IMR-90 (cell line): ENCODE measurements around the gene CENPM. TPM values are rescaled to one million over a fixed set of nuclear protein-coding genes. Genes with fewer than 3 reads are reported as not detected.

Experiments
- ATAC-seq: fragments of 200-7000 bp; cut with Tn5 transposase; 2 replicates; pipeline ENCODE4 v1.9.1; 2020; ENCODE audit warnings: low read depth, mild to moderate bottlenecking, moderate library complexity
- BruUV-seq: library from RNA; stranded (reverse); fragments of 400-500 nt; replicated peaks from 2 replicates; lab custom pipeline; 2021; lab: Mats Ljungman, UMichigan
- CTCF ChIA-PET: fragments of 300-600 bp; formaldehyde crosslinking; extraction: SDS; loops from one replicate; lab custom pipeline; 2021; ENCODE audit warnings: antibody characterized with exemption; lab: Yijun Ruan, JAX
- POLR2A ChIA-PET: fragments of 300-600 bp; sonication (Branson Sonifier 250); formaldehyde crosslinking; loops from one replicate; lab custom pipeline; 2022; ENCODE audit warnings: antibody characterized with exemption; ENCODE audit not compliant: unreplicated experiment; lab: Charles Lee
- DNase-seq: peaks from one replicate; pipeline ENCODE4 v3.0.0; 2013
- H2AFZ ChIP-seq: replicated peaks from 2 replicates; pipeline ENCODE3; 2013; ENCODE audit warnings: low read length, mild to moderate bottlenecking; ENCODE audit not compliant: poor library complexity
- H2AK5ac ChIP-seq: 2 replicates; pipeline ENCODE4 v1.6.1; 2013; ENCODE audit warnings: low read depth, low read length, inconsistent platforms
- H2AK9ac ChIP-seq: replicated peaks from 2 replicates; pipeline ENCODE3; 2013; ENCODE audit warnings: mild to moderate bottlenecking, low read depth, low read length, moderate library complexity; ENCODE audit not compliant: poor library complexity
- H2BK120ac ChIP-seq: 2 replicates; pipeline ENCODE4 v1.6.1; 2013; ENCODE audit warnings: low read depth, low read length, inconsistent platforms
- H2BK15ac ChIP-seq: 3 replicates; pipeline ENCODE4 v1.6.1; 2013; ENCODE audit warnings: low read depth, low read length, inconsistent platforms
- H2BK20ac ChIP-seq: 2 replicates; pipeline ENCODE4 v1.6.1; 2013; ENCODE audit warnings: low read depth, mild to moderate bottlenecking, inconsistent platforms, low read length, moderate library complexity
- H2BK5ac ChIP-seq: 2 replicates; pipeline ENCODE4 v1.6.1; 2013; ENCODE audit warnings: mild to moderate bottlenecking, low read depth, low read length, inconsistent platforms; ENCODE audit not compliant: poor library complexity, severe bottlenecking
- H3K14ac ChIP-seq: replicated peaks from 2 replicates; pipeline ENCODE4 v1.6.1; 2013; ENCODE audit warnings: low read depth, low read length, inconsistent platforms
- H3K18ac ChIP-seq: 2 replicates; pipeline ENCODE4 v1.6.1; 2013; ENCODE audit warnings: low read depth, low read length, control low read depth
- H3K23ac ChIP-seq: 2 replicates; pipeline ENCODE4 v1.6.1; 2013; ENCODE audit warnings: low read depth, low read length, inconsistent platforms
- H3K27ac ChIP-seq: 2 replicates; pipeline ENCODE4 v1.5.1; 2013; ENCODE audit warnings: mild to moderate bottlenecking, control low read depth, low read length; ENCODE audit not compliant: insufficient read depth
- H3K27me3 ChIP-seq: 2 replicates; pipeline ENCODE4 v1.6.1; 2013; ENCODE audit warnings: low read length; ENCODE audit not compliant: control insufficient read depth, insufficient read depth
- H3K36me3 ChIP-seq: 2 replicates; pipeline ENCODE4 v1.6.1; 2013; ENCODE audit warnings: low read length, mixed read lengths; ENCODE audit not compliant: control insufficient read depth, insufficient read depth
- H3K4ac ChIP-seq: 2 replicates; pipeline ENCODE4 v1.6.1; 2013; ENCODE audit warnings: low read depth, low read length, inconsistent platforms
- H3K4me1 ChIP-seq: 2 replicates; pipeline ENCODE4 v1.6.1; 2013; ENCODE audit warnings: low read length, mixed read lengths; ENCODE audit not compliant: control insufficient read depth, insufficient read depth
- H3K4me2 ChIP-seq: 2 replicates; pipeline ENCODE4 v1.6.1; 2013; ENCODE audit warnings: low read depth, mild to moderate bottlenecking, control low read depth, low read length, moderate library complexity
- H3K4me3 ChIP-seq: 2 replicates; pipeline ENCODE4 v1.5.1; 2013; ENCODE audit warnings: low read depth, mild to moderate bottlenecking, control low read depth, low read length, moderate library complexity; ENCODE audit not compliant: insufficient read depth
- H3K56ac ChIP-seq: 2 replicates; pipeline ENCODE4 v1.6.1; 2013; ENCODE audit warnings: low read length, inconsistent platforms; ENCODE audit not compliant: insufficient read depth; ENCODE audit errors: extremely low read depth
- H3K79me1 ChIP-seq, 2 experiments: 2 replicates each; pipeline ENCODE4 v1.6.1; 2013; ENCODE audit warnings: low read length in 2 of 2, inconsistent platforms in 1 of 2, low read depth in 1 of 2
- H3K9ac ChIP-seq: 2 replicates; pipeline ENCODE4 v1.6.1; 2013; ENCODE audit warnings: low read depth, low read length, control low read depth
- H3K9me1 ChIP-seq: 2 replicates; pipeline ENCODE4 v1.6.1; 2013; ENCODE audit warnings: low read length, inconsistent platforms; ENCODE audit not compliant: insufficient read depth
- H3K9me3 ChIP-seq: 2 replicates; pipeline ENCODE4 v1.6.1; 2013; ENCODE audit warnings: low read length; ENCODE audit not compliant: control insufficient read depth, insufficient read depth
- H4K20me1 ChIP-seq: 2 replicates; pipeline ENCODE4 v1.6.1; 2013; ENCODE audit warnings: low read length, inconsistent platforms; ENCODE audit not compliant: insufficient read depth
- H4K5ac ChIP-seq: 2 replicates; pipeline ENCODE4 v1.6.1; 2013; ENCODE audit warnings: mild to moderate bottlenecking, low read depth, low read length, control low read depth
- H4K8ac ChIP-seq, 2 experiments: 2 replicates each; pipeline ENCODE4 v1.6.1; 2013; ENCODE audit warnings: low read depth in 2 of 2, low read length in 2 of 2, control low read depth in 1 of 2, inconsistent platforms in 1 of 2
- H4K91ac ChIP-seq: 2 replicates; pipeline ENCODE4 v1.6.1; 2013; ENCODE audit warnings: low read depth, low read length, inconsistent platforms; ENCODE audit not compliant: insufficient read depth
- FOS ChIP-seq: fragments of 150-350 bp; IDR thresholded peaks from 2 replicates; pipeline ENCODE4 v1.6.1; 2016; ENCODE audit warnings: low read depth, low read length
- RFX5 ChIP-seq: IDR thresholded peaks from 2 replicates; pipeline ENCODE4 v1.8.0; 2012; ENCODE audit warnings: low read depth, mild to moderate bottlenecking, low read length, moderate library complexity
- whole genome bisulfite sequencing, 2 experiments: methylation state at CpG; one replicate each; pipeline versions ENCODE4 v1.1.5 to v1.1.7; 2013; ENCODE audit warnings: missing lambda C conversion rate in 2 of 2; ENCODE audit not compliant: insufficient read length in 1 of 2; ENCODE audit errors: extremely low coverage in 2 of 2; 5-methylcytosine and 5-hydroxymethylcytosine counted together
- dilution Hi-C: fragments of 300-500 bp; cut with HindIII; formaldehyde crosslinking; loops from one replicate; pipeline ENCODE4 v1.14.3; 2018; ENCODE audit warnings: low sequenced_read_pairs; ENCODE audit not compliant: unreplicated experiment
- in situ Hi-C: fragments of 300-500 bp; cut with MboI; formaldehyde crosslinking; loops from 3 replicates; pipeline ENCODE4 v1.14.3; 2019; ENCODE audit warnings: low sequenced_read_pairs, inconsistent platforms, mixed read lengths
- intact Hi-C: fragments of 100-400 bp; cut with micrococcal nuclease; formaldehyde crosslinking; loops from 2 replicates; pipeline ENCODE4 v1.10.0; 2022
- polyA plus RNA-seq, 3 experiments: library from polyadenylated mRNA; depleted of rRNA; stranded (reverse); fragments of >200 nt; gene quantifications; 2 replicates each; pipeline ENCODE4 v1.2.3, GENCODE V29; 2012; ENCODE audit warnings: low replicate concordance in 1 of 3
- total RNA-seq: library from RNA; depleted of rRNA; stranded (reverse); fragments of >200 nt; gene quantifications from 2 replicates; pipeline ENCODE4 v1.2.3, GENCODE V29; 2012
- TF ChIP-seq, protein P1 (sequence below): fragments of 150-350 bp; IDR thresholded peaks from 2 replicates; pipeline ENCODE4 v1.6.1; 2016; ENCODE audit warnings: low read depth, mild to moderate bottlenecking, low read length, moderate library complexity, borderline replicate concordance

CENPM gene
- total and polyA plus RNA-seq, 2 of the 4 experiments (the other 2 are of a cell fraction): 18.1 to 20.1 TPM

DNA sequence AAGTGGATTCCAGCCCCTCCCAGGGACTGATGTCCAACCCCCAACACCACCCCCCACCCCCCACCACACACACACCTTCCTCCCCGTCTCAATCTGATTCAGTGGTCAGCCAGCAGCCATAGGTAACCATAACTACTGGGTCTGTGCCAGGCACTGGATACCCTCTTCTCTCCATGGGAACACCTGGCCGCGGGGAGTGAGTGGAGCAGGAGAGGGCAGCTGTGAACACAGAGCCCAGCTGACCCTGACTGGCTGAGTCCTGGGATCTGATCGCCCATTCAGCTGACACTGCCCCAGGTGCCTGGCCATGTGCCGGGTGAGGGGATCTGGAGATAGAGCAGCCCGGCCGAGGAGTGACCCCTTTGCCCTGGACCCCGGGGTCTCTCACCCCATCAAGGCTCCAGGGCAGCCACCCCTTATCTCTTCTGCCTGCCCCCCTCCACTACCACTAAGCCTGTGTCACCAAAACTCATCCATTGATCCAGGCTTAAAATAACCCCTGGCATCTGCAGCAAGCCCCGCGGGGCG lies 29.5 kb downstream of the CENPM start (continued):
- TF ChIP-seq RFX5: no peak
- TF ChIP-seq, protein P1, sequence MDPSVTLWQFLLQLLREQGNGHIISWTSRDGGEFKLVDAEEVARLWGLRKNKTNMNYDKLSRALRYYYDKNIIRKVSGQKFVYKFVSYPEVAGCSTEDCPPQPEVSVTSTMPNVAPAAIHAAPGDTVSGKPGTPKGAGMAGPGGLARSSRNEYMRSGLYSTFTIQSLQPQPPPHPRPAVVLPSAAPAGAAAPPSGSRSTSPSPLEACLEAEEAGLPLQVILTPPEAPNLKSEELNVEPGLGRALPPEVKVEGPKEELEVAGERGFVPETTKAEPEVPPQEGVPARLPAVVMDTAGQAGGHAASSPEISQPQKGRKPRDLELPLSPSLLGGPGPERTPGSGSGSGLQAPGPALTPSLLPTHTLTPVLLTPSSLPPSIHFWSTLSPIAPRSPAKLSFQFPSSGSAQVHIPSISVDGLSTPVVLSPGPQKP: no peak

DNA sequence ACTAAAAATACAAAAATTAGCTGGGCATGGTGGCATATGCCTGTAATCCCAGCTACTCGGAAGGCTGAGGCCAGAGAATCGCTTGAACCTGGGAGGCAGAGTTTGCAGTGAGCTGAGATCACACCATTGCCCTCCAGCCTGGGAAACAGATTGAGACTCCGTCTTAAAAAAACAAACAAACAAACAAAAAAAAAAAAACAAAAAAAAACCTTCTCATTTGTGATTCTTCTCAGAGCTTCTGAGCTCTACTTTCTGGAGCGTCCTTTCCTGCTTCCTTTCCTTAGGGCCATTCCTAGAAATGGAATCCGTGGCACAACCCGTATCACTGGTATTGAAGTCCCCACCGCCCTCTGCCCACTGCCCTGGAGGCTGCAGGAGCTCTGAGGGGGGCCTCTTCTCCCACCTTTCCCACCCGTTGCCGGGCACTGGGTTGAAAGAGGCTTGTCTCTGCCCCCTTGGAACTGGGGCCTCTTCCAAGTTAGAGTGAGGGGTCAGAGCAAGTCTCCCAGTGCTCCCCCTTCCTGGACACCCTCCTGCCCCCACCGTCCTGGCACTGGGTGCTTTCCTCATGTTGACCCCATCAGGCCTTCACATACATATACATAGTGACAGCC lies 30.1 kb downstream of the CENPM start:
- Histone ChIP-seq H2AK9ac (peak overlapping the region; percentile 70), H2AFZ (no peak overlapping the region), H3K4me2 (no peak overlapping the region), H3K23ac (no peak overlapping the region), H3K79me1 (no peaks in the 10 kb centered on the region), H3K27me3 (peaks cover 57% of the 10 kb centered on the region), H4K5ac (no peak overlapping the region), H3K4me3 (no peak overlapping the region), H2BK5ac (no peak overlapping the region), H3K9me1 (no peaks in the 10 kb centered on the region; the same call in 1 of the 2 replicates), H4K8ac (no peak overlapping the region), H2BK15ac (no peak overlapping the region), H2BK20ac (no peak overlapping the region), H3K9me3 (no peaks in the 10 kb centered on the region), H3K14ac (no peak overlapping the region), H2BK120ac (no peak overlapping the region), H2AK5ac (no peak overlapping the region), H3K9ac (no peak overlapping the region), H3K4me1 (no peaks in the 10 kb centered on the region; the same call in 1 of the 2 replicates), H3K27ac (no peak overlapping the region), H3K18ac (no peak overlapping the region), H3K4ac (no peak overlapping the region), H4K91ac (no peak overlapping the region), H3K56ac (no peak overlapping the region), H3K36me3 (no peaks in the 10 kb centered on the region), H4K20me1 (peaks cover 3% of the 10 kb centered on the region; the same call in 1 of the 2 replicates)
- ChIA-PET CTCF (interaction anchor here (0.6 to 1.1 kb wide), 3 partner anchors 9 to 264 kb away, joined by 3 to 6 read pairs (median 3); no protein-coding TSS in a partner anchor), POLR2A (no interaction called here)
- BruUV-seq: no TSS peak
- intact Hi-C loops (no loop called here), dilution Hi-C loops (no loop called here), in situ Hi-C loops (no loop called here)
- WGBS, 2 experiments: 50% methylated on average over 2 of the region's 10 CpGs; no CpG with 5 or more reads in 1 of the 2 experiments
- ATAC-seq (no peak), DNase-seq (no peak)
- no peak for TF ChIP-seq FOS
